K562 (cell line): ENCODE data around the gene CHAC1. TPM values are rescaled to one million over a fixed set of nuclear protein-coding genes. Genes with fewer than 3 reads are reported as not detected.

Experiments used
- BRF1 ChIP-seq: IDR thresholded peaks from 3 replicates; pipeline ENCODE4 v1.6.1; 2011; ENCODE audit warnings: borderline replicate concordance, mild to moderate bottlenecking; ENCODE audit not compliant: insufficient read length; ENCODE audit errors: extremely low read depth
- CBFA2T2 ChIP-seq: fragments of 450-650 bp; conservative IDR thresholded peaks from 2 replicates; pipeline ENCODE4 v1.6.1; 2017; ENCODE audit warnings: mild to moderate bottlenecking
- CBX5 ChIP-seq: IDR thresholded peaks from 2 replicates; pipeline ENCODE4 v1.6.1; 2014; ENCODE audit warnings: low read depth, borderline replicate concordance
- E2F1 ChIP-seq: sonication (generic); formaldehyde crosslinking; IDR thresholded peaks from 2 replicates; pipeline ENCODE4 v1.8.1; 2023; ENCODE audit warnings: mild to moderate bottlenecking, missing genetic modification reagents, moderate library complexity
- HNRNPUL1 ChIP-seq: fragments of 200-400 bp; formaldehyde crosslinking; IDR thresholded peaks from 2 replicates; pipeline ENCODE4 v1.6.1; 2017; ENCODE audit warnings: low read length
- KHSRP ChIP-seq: fragments of 450-650 bp; IDR thresholded peaks from 2 replicates; pipeline ENCODE4 v1.6.1; 2017
- KLF6 ChIP-seq: fragments of 250-450 bp; sonication (Bioruptor Pico); IDR thresholded peaks from 2 replicates; pipeline ENCODE4 v1.4.0; 2020; ENCODE audit warnings: mild to moderate bottlenecking, moderate library complexity, borderline replicate concordance
- MEIS2 ChIP-seq: fragments of 450-650 bp; IDR thresholded peaks from 2 replicates; pipeline ENCODE4 v1.6.1; 2014; ENCODE audit warnings: mild to moderate bottlenecking; ENCODE audit not compliant: partially characterized antibody
- MITF ChIP-seq: IDR thresholded peaks from 2 replicates; pipeline ENCODE4 v1.6.1; 2014; ENCODE audit warnings: antibody characterized with exemption
- NCOA4 ChIP-seq: fragments of 450-650 bp; IDR thresholded peaks from 2 replicates; pipeline ENCODE4 v1.6.1; 2018; ENCODE audit warnings: mild to moderate bottlenecking; ENCODE audit not compliant: partially characterized antibody
- NRF1 ChIP-seq, 2 experiments: fragments of 450-650 bp; IDR thresholded peaks in 1 of 2; conservative IDR thresholded peaks in 1 of 2; 2 replicates each; pipeline ENCODE4 v1.6.1; 2014; ENCODE audit warnings: mild to moderate bottlenecking in 2 of 2
- RFX1 ChIP-seq: fragments of 450-650 bp; IDR thresholded peaks from 2 replicates; pipeline ENCODE4 v1.6.1; 2016; ENCODE audit warnings: mild to moderate bottlenecking, moderate library complexity
- SLC30A9 ChIP-seq: fragments of 250-450 bp; sonication (Bioruptor Pico); IDR thresholded peaks from 2 replicates; pipeline ENCODE4 v1.8.0; 2022; ENCODE audit warnings: mild to moderate bottlenecking, moderate library complexity
- SRSF1 ChIP-seq: fragments of 200-400 bp; formaldehyde crosslinking; IDR thresholded peaks from 2 replicates; pipeline ENCODE4 v1.6.1; 2017; ENCODE audit warnings: mild to moderate bottlenecking, low read depth, low read length, moderate library complexity
- TAF1 ChIP-seq: IDR thresholded peaks from 2 replicates; pipeline ENCODE4 v1.6.1; 2011; ENCODE audit warnings: mild to moderate bottlenecking, low read length, moderate library complexity; ENCODE audit not compliant: insufficient read depth, control insufficient read depth, severe bottlenecking; ENCODE audit errors: extremely low read depth
- THRAP3 ChIP-seq: fragments of 450-650 bp; IDR thresholded peaks from 2 replicates; pipeline ENCODE4 v1.6.1; 2016; ENCODE audit warnings: mild to moderate bottlenecking, inconsistent platforms, borderline replicate concordance
- VEZF1 ChIP-seq: fragments of 200-800 bp; sonication (Bioruptor generic); IDR thresholded peaks from 2 replicates; pipeline ENCODE4 v1.6.1; 2017; ENCODE audit warnings: missing genetic modification characterization, missing compliant biosample characterization
- ZFX ChIP-seq: sonication (generic); formaldehyde crosslinking; IDR thresholded peaks from 2 replicates; pipeline ENCODE4 v1.8.0; 2022; ENCODE audit warnings: mild to moderate bottlenecking, missing genetic modification reagents, moderate library complexity
- ZNF282 ChIP-seq: sonication (generic); formaldehyde crosslinking; IDR thresholded peaks from 2 replicates; pipeline ENCODE4 v1.8.1; 2023; ENCODE audit warnings: missing genetic modification reagents
- ZNF778 ChIP-seq: fragments of 450-650 bp; formaldehyde crosslinking; IDR thresholded peaks from 2 replicates; pipeline ENCODE4 v1.4.0; 2020; ENCODE audit warnings: mild to moderate bottlenecking, moderate library complexity
- polyA plus RNA-seq, 8 experiments: library from polyadenylated mRNA; depleted of rRNA in 4 of 8; stranded (reverse) in 5 of 8; unstranded in 3 of 8; fragments of >200 nt; fragmentation: Nextera tagmentation in 2 of 8; fragmentation: Illumina TruSeq in 1 of 8; extraction: Ambion mirVana in 2 of 8; extraction: Trizol in 1 of 8; gene quantifications; 2 replicates each; pipeline versions ENCODE4 v1.2.1 to v1.2.3, GENCODE V29; 2011 to 2014; ENCODE audit warnings: inconsistent platforms in 1 of 8, missing spikeins in 1 of 8
- total RNA-seq, 7 experiments: library from RNA; depleted of rRNA in 6 of 7; stranded (reverse); fragments of >200 nt in 6 of 7; fragmentation: Illumina TruSeq in 2 of 7; extraction: Trizol in 2 of 7; gene quantifications; 2 replicates each; pipeline versions ENCODE4 v1.2.1 to v1.2.3, GENCODE V29; 2011 to 2021; ENCODE audit warnings: low replicate concordance in 1 of 7
- TF ChIP-seq, protein P1 (sequence below): sonication (generic); formaldehyde crosslinking; IDR thresholded peaks from 2 replicates; pipeline ENCODE4 v1.8.0; 2022; ENCODE audit warnings: missing genetic modification reagents, mild to moderate bottlenecking, borderline replicate concordance
- TF ChIP-seq, protein P2 (sequence below): IDR thresholded peaks from 2 replicates; pipeline ENCODE4 v1.6.1; 2016; ENCODE audit warnings: missing genetic modification characterization, missing compliant biosample characterization

Gene CHAC1
- total and polyA plus RNA-seq, 9 of the 15 experiments (the other 6 are each of a cell fraction or from before 2014, with no cell fraction given): 0.47 to 39.0 (median 7.5) TPM

DNA sequence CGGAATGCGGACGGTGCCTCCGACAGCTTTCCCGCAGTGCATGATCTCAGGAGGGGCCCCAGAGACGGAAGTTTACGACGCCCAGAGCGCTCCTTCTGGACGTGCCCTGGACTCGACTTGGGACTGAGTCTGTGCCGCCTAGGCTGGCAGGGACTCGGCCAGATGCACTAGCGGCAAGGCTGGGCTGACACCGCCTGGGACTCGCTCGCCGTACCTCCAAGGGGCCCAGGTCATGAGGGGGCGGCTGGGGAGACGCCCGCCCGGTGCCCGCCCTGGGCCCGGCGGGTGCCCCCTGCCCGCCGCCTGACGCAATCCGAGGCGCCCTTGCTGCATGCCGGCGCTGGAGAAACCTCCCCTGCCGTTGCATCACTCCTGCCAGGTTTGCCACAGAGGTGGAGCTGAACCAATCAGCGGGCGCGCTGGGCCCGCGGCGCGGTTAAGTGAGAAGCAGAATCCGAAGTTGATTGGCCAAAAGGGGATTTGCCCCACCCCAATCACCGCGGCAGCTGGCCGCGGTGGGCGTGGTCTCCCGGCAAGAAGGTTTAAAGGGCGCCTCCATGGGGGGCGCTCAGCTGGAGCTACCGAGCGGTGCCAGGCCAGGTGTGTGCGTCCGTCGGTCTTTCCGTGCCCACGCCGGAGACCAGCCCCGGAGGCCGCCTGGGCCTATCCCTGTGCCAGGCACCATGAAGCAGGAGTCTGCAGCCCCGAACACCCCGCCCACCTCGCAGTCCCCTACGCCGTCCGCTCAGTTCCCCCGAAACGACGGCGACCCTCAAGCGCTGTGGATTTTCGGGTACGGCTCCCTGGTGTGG, at the start of gene CHAC1 (continued):
- TF ChIP-seq, protein P1, sequence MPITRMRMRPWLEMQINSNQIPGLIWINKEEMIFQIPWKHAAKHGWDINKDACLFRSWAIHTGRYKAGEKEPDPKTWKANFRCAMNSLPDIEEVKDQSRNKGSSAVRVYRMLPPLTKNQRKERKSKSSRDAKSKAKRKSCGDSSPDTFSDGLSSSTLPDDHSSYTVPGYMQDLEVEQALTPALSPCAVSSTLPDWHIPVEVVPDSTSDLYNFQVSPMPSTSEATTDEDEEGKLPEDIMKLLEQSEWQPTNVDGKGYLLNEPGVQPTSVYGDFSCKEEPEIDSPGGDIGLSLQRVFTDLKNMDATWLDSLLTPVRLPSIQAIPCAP (CRISPR knock-in tag): no peak
- TF ChIP-seq BRF1 (no peak), CBX5 (no peak), CBFA2T2 (no peak), MEIS2 (peak; percentile 16), KLF6 (no peak), ZNF282 (no peak), NRF1 (conservative IDR thresholded peaks at IDR 0.05 in 1 of 2, IDR thresholded peaks at IDR 0.05 in 1 of 2) (peak; percentile 26 to 36; a peak in 2 of 4 replicates), TAF1 (no peak), ZNF778 (CRISPR knock-in tag) (no peak), VEZF1 (CRISPR knock-in tag) (no peak), SRSF1 (no peak), MITF (no peak), E2F1 (CRISPR knock-in tag) (no peak), HNRNPUL1 (no peak), KHSRP (no peak), NCOA4 (no peak), ZFX (CRISPR knock-in tag) (0 out of 2 replicates have a peak, but pooled peaks have one; percentile 44), RFX1 (no peak), THRAP3 (no peak), SLC30A9 (CRISPR knock-in tag) (no peak)
- TF ChIP-seq, protein P2, sequence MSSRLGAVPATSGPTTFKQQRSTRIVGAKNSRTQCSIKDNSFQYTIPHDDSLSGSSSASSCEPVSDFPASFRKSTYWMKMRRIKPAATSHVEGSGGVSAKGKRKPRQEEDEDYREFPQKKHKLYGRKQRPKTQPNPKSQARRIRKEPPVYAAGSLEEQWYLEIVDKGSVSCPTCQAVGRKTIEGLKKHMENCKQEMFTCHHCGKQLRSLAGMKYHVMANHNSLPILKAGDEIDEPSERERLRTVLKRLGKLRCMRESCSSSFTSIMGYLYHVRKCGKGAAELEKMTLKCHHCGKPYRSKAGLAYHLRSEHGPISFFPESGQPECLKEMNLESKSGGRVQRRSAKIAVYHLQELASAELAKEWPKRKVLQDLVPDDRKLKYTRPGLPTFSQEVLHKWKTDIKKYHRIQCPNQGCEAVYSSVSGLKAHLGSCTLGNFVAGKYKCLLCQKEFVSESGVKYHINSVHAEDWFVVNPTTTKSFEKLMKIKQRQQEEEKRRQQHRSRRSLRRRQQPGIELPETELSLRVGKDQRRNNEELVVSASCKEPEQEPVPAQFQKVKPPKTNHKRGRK (tag): no peak
